IPS-18a (cell line): ENCODE results near the gene LRRN3.

Experiments
- H3K27ac ChIP-seq: one replicate; pipeline ENCODE4 v1.5.1; 2013; ENCODE audit warnings: low read length
- H3K27me3 ChIP-seq: one replicate; pipeline ENCODE4 v1.6.1; 2013; ENCODE audit warnings: mild to moderate bottlenecking, low read length; ENCODE audit not compliant: control insufficient read depth, insufficient read depth
- H3K36me3 ChIP-seq: one replicate; pipeline ENCODE4 v1.6.1; 2013; ENCODE audit warnings: low read depth, low read length; ENCODE audit not compliant: control insufficient read depth
- H3K4me1 ChIP-seq: one replicate; pipeline ENCODE4 v1.6.1; 2013; ENCODE audit warnings: low read depth, low read length; ENCODE audit not compliant: control insufficient read depth
- H3K4me3 ChIP-seq: one replicate; pipeline ENCODE4 v1.5.1; 2013; ENCODE audit warnings: low read length
- H3K9ac ChIP-seq: one replicate; pipeline ENCODE4 v1.6.1; 2013; ENCODE audit warnings: mild to moderate bottlenecking, low read length, moderate library complexity
- H3K9me3 ChIP-seq: one replicate; pipeline ENCODE4 v1.6.1; 2013; ENCODE audit warnings: low read depth, low read length; ENCODE audit not compliant: control insufficient read depth

LRRN3 gene

DNA sequence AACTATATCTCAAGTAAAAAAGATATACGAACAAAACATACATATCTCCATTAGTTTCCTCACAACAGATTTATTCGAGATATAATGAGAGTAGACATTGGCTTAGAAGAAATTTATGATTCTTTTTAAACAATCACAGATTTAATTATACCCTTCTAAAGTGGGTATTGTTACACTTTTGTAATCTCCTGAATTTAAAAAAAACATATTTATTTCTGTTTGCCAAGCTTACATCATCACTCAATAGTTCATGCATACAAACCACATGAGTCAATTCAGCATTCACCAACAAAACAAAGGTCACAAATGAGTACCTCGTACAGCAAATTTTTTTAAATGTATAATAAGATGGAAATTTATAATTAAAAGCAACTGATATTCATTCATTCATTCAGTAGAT is 17.6 kb downstream of the LRRN3 start:
- Histone ChIP-seq H3K9me3 (no peaks in the 10 kb centered on the region), H3K36me3 (no peaks in the 10 kb centered on the region), H3K27ac (no peak overlapping the region)

DNA sequence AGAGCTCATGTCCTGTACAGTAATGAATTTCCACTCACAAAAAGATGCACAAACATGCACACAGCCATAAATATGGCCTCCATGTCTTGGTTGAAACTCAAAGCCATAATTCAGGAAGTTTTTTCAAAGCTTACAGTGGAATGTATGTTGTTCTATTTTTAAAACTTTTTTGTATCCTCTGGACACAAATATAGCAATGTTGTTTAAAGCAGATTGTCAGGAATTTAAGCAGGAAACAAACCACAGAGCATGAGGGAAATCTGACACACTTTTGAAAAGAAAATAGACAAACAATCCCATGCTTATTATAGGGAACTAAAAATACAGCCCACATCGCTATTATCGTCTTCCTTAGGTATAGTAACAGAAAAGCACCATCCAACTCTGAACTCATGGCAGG is 21.5 kb downstream of the LRRN3 start:
- no peak overlapping the region for H3K4me3 ChIP-seq
- no peak overlapping the region for H3K9ac ChIP-seq
- H3K27me3 ChIP-seq = no peaks in the 10 kb centered on the region
- H3K27ac ChIP-seq = no peak overlapping the region
- H3K4me1 ChIP-seq = no peaks in the 10 kb centered on the region
- no peaks in the 10 kb centered on the region for H3K9me3 ChIP-seq
- H3K36me3 ChIP-seq = no peaks in the 10 kb centered on the region

More for the DNA sequence above, 17.6 kb downstream of the LRRN3 start:
- peaks cover 18% of the 10 kb centered on the region for H3K4me1 ChIP-seq
- no peaks in the 10 kb centered on the region for H3K27me3 ChIP-seq
- H3K4me3 ChIP-seq = no peak overlapping the region
- no peak overlapping the region for H3K9ac ChIP-seq

DNA sequence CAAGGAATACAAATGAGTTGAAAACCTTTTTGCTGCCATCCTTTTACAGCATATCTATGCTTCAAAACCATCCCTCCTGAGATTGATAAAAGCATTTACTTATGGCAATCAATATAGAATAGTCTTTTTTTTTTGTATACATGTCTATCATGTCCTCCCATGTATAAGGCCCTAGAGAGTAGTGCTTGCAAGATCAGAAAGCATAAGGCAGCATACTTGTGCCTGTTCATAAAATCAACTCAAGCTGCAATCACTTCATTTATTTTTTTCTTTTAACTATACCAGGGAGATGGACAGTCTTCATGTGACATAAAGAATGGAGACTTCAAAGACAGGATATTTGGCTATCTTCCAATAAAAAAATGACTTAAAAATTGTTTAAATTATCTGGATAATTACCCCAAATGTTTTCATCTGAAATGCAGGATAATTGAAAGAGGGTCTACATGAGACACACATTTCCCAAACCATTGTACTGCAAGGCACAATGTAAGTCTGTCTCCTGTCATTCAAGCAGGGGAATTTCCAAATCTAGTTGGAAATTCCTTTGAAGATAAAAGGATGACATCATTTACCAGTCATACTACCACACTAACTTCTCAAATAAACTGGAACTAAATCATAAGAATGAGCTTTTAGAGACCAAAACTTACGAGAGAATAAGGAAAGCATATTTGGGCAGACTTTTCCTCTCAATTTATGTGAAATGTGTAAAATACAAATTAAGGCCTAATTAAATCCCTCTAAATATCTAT is 22.5 kb downstream of the LRRN3 start:
- Histone ChIP-seq H3K27me3 (no peaks in the 10 kb centered on the region), H3K9ac (no peak overlapping the region), H3K4me3 (no peak overlapping the region), H3K4me1 (no peaks in the 10 kb centered on the region), H3K27ac (no peak overlapping the region), H3K9me3 (no peaks in the 10 kb centered on the region), H3K36me3 (no peaks in the 10 kb centered on the region)

DNA sequence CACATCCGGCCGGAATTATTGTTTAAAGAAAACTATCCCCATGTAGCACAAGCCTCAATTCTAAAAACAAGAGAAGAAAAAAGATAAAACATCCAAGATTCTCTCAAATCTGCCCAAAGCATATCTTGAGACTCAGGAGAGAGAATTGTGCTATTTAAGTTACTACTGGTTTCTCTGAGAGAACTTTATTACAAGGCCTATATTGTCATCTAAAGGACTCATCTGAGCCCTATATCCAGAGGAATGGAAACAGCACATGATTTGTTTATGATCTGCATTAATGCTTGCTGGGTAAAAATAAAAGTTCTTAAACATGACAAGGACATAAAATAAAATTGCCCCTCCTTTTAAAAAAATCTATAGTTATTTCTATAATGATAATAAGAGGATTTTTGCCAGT is 25.0 kb downstream of the LRRN3 start:
- no peak overlapping the region for H3K27ac ChIP-seq
- no peaks in the 10 kb centered on the region for H3K36me3 ChIP-seq
- H3K4me3 ChIP-seq = no peak overlapping the region
- no peaks in the 10 kb centered on the region for H3K4me1 ChIP-seq
- no peak overlapping the region for H3K9ac ChIP-seq
- H3K9me3 ChIP-seq = no peaks in the 10 kb centered on the region
- H3K27me3 ChIP-seq = no peaks in the 10 kb centered on the region

DNA sequence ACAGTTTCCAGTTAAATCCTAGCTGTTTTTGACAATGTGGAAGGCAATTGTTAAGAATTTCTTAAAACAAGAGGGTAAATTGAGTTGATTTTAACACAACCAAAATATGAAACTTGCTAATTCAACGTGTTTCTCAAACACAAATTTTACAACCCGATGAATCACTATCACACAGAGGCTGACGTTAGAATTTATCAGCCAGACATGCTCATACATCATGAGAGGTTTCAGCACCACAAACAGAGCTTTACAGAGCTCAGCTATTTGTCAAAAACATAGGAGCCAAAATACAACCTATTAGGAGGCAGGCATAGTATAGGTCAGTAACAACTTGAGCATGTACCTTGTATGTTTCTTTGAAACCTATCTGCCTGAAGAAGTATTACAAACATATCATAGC is 36.1 kb downstream of the LRRN3 start:
- H3K27ac ChIP-seq = no peak overlapping the region
- H3K27me3 ChIP-seq = no peaks in the 10 kb centered on the region
- no peaks in the 10 kb centered on the region for H3K36me3 ChIP-seq

DNA sequence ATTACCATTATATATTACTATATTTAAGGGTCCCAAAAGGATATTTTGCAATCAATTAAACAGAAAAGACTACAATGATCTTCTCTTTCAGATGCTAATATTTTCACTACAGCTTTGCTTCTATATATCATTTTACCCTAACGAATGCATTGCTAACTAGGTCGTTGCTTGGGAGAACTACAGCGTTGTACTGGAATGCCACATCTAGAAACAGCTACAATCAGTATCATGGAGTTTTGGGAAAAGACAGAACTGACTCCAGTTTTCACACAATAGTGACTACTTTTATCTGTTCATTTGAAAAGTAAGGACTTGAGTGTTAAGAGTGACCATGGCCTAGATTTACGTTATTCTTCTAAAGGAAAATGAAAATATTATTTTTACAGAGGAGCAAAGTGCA is 38.5 kb downstream of the LRRN3 start:
- Histone ChIP-seq H3K27me3 (no peaks in the 10 kb centered on the region), H3K4me3 (no peak overlapping the region), H3K9ac (no peak overlapping the region), H3K9me3 (no peaks in the 10 kb centered on the region), H3K4me1 (peaks cover 6% of the 10 kb centered on the region), H3K36me3 (no peaks in the 10 kb centered on the region), H3K27ac (no peak overlapping the region)

More for the DNA sequence above, 36.1 kb downstream of the LRRN3 start:
- Histone ChIP-seq H3K4me3 (no peak overlapping the region), H3K9ac (no peak overlapping the region), H3K9me3 (no peaks in the 10 kb centered on the region), H3K4me1 (no peaks in the 10 kb centered on the region)

DNA sequence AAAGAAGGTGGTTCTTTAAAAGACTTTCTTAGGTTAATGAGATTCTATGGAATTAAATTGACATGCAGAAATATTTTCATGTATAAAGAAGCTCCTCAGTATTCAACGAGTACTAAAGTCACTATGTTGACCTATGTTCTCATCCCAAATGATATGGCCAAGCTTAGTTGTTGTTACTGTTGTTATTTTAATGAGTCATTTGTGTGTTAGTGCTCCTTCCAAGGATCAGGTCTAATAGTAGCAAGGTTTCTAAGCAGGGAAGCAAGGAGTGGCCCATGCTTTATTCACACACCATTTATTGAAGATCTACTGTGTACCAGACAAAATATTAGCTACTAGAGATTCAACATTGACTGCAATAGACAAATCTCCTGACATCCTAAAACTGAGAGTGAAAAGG is 41.9 kb downstream of the LRRN3 start:
- Histone ChIP-seq H3K27ac (no peak overlapping the region), H3K36me3 (no peaks in the 10 kb centered on the region), H3K27me3 (no peaks in the 10 kb centered on the region), H3K4me1 (peaks cover 7% of the 10 kb centered on the region), H3K9ac (no peak overlapping the region), H3K9me3 (no peaks in the 10 kb centered on the region), H3K4me3 (no peak overlapping the region)

DNA sequence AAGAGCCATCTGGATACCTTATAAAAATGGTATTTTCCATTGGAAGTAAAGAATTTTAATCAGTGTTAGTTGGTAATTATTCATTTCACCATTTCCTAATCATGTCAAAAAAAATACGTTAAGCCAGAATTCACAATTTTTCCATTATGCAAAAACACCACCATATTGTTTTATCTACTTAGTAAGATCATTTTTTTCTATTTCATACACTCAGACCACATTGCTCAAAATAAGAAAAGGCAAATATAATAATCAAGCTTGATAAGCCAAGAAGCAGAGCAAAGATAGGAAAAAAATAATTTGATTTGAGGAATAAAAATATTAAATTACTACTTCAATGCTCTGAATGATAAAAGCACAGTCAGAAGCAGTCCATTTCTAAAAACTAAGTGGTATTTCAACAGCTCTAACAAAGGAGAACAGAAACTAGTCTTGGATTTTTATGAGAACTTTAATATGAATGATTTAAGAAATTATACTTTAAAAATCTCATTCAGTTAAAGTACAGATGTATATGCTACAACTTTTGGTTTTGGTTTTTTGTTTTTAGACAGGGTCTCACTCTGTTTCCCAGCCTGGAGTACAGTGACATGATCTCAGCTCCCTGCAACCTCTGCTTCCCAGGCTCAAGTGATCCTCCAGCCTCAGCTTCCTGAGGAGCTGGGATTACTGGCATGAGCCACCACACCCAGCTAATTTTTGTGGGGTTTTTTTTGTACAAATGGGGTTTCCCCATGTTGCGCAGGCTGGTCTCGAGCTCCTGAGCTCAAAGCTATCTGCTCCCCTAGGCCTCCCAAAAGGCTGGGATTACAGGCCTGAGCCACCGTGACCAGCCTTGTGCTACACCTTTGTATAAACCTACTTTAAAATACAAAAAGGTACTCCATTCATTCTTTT is 46.6 kb downstream of the LRRN3 start:
- peaks cover 15% of the 10 kb centered on the region for H3K4me1 ChIP-seq
- H3K4me3 ChIP-seq = no peak overlapping the region
- H3K27me3 ChIP-seq = no peaks in the 10 kb centered on the region
- no peaks in the 10 kb centered on the region for H3K36me3 ChIP-seq
- H3K9ac ChIP-seq = no peak overlapping the region
- H3K9me3 ChIP-seq = no peaks in the 10 kb centered on the region
- no peak overlapping the region for H3K27ac ChIP-seq

DNA sequence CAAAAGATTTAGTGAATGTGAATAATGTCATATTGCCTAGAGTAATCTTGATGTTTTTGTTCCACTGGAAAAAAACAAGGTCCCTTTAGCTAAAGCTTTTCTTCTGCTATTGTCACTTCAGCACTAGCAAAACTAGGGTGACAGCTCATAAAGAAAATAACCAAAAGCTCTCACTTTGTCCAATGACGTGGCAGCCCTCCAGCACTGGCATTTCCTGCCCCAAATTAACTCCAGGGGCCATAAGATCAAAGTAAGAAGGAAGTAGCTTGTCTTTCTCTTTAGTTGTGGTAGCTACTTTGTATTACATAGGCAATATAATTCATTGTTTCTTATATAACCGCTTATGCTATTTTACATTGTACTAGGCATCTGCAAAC is 47.3 kb downstream of the LRRN3 start:
- no peak overlapping the region for H3K9ac ChIP-seq
- peaks cover 9% of the 10 kb centered on the region for H3K4me1 ChIP-seq
- H3K36me3 ChIP-seq = no peaks in the 10 kb centered on the region
- no peaks in the 10 kb centered on the region for H3K9me3 ChIP-seq
- no peak overlapping the region for H3K4me3 ChIP-seq
- no peaks in the 10 kb centered on the region for H3K27me3 ChIP-seq
- no peak overlapping the region for H3K27ac ChIP-seq

DNA sequence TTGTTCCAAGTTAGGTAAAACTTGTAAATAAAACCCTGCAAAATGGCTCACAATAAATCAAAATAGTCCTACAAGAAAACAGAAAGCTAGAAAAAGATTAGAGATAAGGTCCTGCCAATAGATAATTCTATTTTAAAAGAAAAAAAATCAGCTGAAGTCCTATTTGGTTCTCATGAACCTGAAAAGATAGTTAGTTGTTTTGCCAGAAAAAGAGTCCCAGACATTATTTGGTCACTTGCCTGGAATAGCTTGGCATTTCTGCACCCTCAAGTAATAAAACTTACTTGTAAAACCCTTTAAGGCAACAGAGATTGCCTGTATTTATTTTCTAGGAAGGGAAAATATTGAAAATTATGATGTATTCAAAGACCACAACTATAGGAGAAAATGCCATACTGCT is 47.7 kb downstream of the LRRN3 start:
- no peaks in the 10 kb centered on the region for H3K36me3 ChIP-seq
- H3K27ac ChIP-seq = no peak overlapping the region
- no peaks in the 10 kb centered on the region for H3K9me3 ChIP-seq
- no peak overlapping the region for H3K9ac ChIP-seq
- H3K4me3 ChIP-seq = no peak overlapping the region
- peaks cover 9% of the 10 kb centered on the region for H3K4me1 ChIP-seq
- H3K27me3 ChIP-seq = no peaks in the 10 kb centered on the region

DNA sequence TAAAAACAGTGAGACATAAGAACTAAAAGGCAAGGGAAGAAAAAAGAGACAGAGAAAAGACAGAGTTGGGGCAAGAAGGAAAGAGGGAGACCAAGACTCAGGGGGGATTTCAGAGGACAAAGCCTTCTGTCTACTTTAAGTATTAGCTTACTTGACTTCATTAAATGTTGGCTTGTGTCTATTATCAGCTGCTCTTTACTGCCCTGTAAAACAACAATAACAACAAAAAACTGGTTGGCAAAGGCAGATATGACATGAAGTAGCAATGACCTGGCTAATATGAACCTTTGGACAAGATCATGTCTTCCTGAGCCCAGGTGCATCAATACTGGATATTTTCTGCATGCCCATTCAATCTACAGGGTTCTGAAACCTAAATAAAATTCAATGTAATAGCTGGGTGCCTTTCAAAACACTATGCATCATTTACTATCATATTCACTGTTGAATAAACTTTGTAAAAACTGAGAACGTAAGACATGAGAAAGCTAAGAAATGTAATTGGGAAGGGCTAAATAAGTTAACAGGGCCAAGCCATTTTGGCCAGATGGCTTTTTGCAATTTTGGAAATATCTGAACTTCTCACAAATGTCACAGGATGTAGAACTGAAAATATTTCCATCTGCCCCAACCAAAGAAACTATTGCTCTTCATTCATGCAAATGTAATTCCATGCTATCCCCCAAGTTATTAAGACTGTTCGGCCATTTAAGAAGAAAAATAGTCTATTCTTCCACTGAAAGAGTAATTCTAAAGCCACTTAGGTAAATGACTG is 49.4 kb downstream of the LRRN3 start:
- Histone ChIP-seq H3K27ac (no peak overlapping the region), H3K9ac (no peak overlapping the region), H3K4me1 (peaks cover 9% of the 10 kb centered on the region), H3K36me3 (no peaks in the 10 kb centered on the region), H3K27me3 (no peaks in the 10 kb centered on the region), H3K4me3 (no peak overlapping the region), H3K9me3 (no peaks in the 10 kb centered on the region)
